H1 (cell line): ENCODE measurements around the gene JOSD2.
"Not testable (repeated sequence)": the region's sequence is repeated elsewhere in the genome, so short reads cannot be mapped to it uniquely, and the experiment has no call there.

ENCODE experiments used
- BRCA1 ChIP-seq: IDR thresholded peaks from 2 replicates; pipeline ENCODE4 v1.6.1; 2012; ENCODE audit warnings: low read depth, low read length, improper control_type of control experiment
- CHD2 ChIP-seq: IDR thresholded peaks from 2 replicates; pipeline ENCODE4 v1.6.1; 2012; ENCODE audit warnings: low read length, improper control_type of control experiment
- EZH2 ChIP-seq: fragments of 200-600 bp; sonication (generic); IDR thresholded peaks from 2 replicates; pipeline ENCODE4 v1.7.1; 2012; ENCODE audit warnings: low read depth, mild to moderate bottlenecking, moderate library complexity, low read length, inconsistent platforms; ENCODE audit not compliant: severe bottlenecking
- HDAC2 ChIP-seq, 2 experiments: fragments of 300-600 bp in 1 of 2; sonication (generic) in 1 of 2; IDR thresholded peaks; 2 replicates each; pipeline ENCODE4 v1.6.1; 2011 to 2012; ENCODE audit warnings: low read depth in 2 of 2, low read length in 2 of 2, mild to moderate bottlenecking in 2 of 2, moderate library complexity in 2 of 2, borderline replicate concordance in 1 of 2, inconsistent platforms in 1 of 2
- JUND ChIP-seq: IDR thresholded peaks from 2 replicates; pipeline ENCODE4 v1.6.1; 2011; ENCODE audit warnings: mild to moderate bottlenecking, improper control_type of control experiment, low read length
- NANOG ChIP-seq: IDR thresholded peaks from 2 replicates; pipeline ENCODE4 v1.6.1; 2011; ENCODE audit warnings: low read length, low read depth, mild to moderate bottlenecking, inconsistent platforms; ENCODE audit not compliant: insufficient read depth, poor library complexity, severe bottlenecking
- RAD21 ChIP-seq, 2 experiments: IDR thresholded peaks in 1 of 2; conservative IDR thresholded peaks in 1 of 2; 2 replicates each; pipeline ENCODE4 v1.6.1; 2011; ENCODE audit warnings: low read depth in 2 of 2, low read length in 2 of 2, improper control_type of control experiment in 1 of 2, inconsistent platforms in 1 of 2, mild to moderate bottlenecking in 1 of 2, moderate library complexity in 1 of 2
- TAF7 ChIP-seq: optimal IDR thresholded peaks from 2 replicates; pipeline ENCODE3; 2011; ENCODE audit warnings: low read depth, mild to moderate bottlenecking, inconsistent platforms, low read length, moderate library complexity, borderline replicate concordance
- ZNF274 ChIP-seq: IDR thresholded peaks from 2 replicates; pipeline ENCODE4 v1.7.0; 2012; ENCODE audit warnings: low read length, borderline replicate concordance; ENCODE audit errors: extremely low read depth
- TF ChIP-seq, protein P1 (sequence below), 3 experiments: IDR thresholded peaks; 1 replicate in 2 of 3; 2 replicates in 1 of 3; pipeline versions ENCODE4 v1.5.1 to v1.6.1; 2011; ENCODE audit warnings: low read length in 3 of 3, mild to moderate bottlenecking in 3 of 3, inconsistent platforms in 2 of 3, low read depth in 1 of 3, moderate library complexity in 1 of 3; ENCODE audit not compliant: insufficient read depth in 1 of 3; ENCODE audit errors: control extremely low read depth in 1 of 3
- TF ChIP-seq, protein P2 (sequence below): IDR thresholded peaks from 2 replicates; pipeline ENCODE4 v1.6.1; 2012; ENCODE audit warnings: inconsistent platforms

DNA sequence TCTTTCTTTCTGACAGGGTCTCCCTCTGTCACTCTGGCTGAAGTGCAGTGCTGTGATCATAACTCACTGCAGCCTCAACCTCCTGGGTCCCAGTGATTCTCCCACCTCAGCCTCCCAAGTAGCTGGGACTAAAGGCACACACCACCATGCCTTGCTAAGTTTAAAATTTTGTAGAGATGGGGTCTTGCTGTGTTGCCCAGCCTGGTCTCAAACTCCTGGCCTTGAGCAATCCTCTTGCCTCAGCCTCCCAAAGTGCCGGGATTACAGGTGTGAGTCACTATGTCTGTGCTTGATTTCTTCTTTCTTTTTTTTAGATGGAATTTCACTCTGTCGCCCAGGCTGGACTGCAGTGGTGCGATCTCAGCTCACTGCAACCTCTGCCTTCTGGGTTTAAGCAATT is 17.1 kb upstream of the JOSD2 start:
- TF ChIP-seq NANOG; RAD21 (IDR thresholded peaks at IDR 0.05 in 1 of 2, conservative IDR thresholded peaks at IDR 0.05 in 1 of 2; ENCODE audit: low read depth in 2 of 2, low read length in 2 of 2); BRCA1; CHD2; EZH2; ZNF274; TAF7; JUND; HDAC2 (IDR thresholded peaks at IDR 0.05; ENCODE audit: borderline replicate concordance in 1 of 2, low read depth in 2 of 2, low read length in 2 of 2): not testable (repeated sequence)
- TF ChIP-seq, protein P1, sequence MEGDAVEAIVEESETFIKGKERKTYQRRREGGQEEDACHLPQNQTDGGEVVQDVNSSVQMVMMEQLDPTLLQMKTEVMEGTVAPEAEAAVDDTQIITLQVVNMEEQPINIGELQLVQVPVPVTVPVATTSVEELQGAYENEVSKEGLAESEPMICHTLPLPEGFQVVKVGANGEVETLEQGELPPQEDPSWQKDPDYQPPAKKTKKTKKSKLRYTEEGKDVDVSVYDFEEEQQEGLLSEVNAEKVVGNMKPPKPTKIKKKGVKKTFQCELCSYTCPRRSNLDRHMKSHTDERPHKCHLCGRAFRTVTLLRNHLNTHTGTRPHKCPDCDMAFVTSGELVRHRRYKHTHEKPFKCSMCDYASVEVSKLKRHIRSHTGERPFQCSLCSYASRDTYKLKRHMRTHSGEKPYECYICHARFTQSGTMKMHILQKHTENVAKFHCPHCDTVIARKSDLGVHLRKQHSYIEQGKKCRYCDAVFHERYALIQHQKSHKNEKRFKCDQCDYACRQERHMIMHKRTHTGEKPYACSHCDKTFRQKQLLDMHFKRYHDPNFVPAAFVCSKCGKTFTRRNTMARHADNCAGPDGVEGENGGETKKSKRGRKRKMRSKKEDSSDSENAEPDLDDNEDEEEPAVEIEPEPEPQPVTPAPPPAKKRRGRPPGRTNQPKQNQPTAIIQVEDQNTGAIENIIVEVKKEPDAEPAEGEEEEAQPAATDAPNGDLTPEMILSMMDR (IDR thresholded peaks at IDR 0.05; ENCODE audit: control extremely low read depth in 1 of 3, insufficient read depth in 1 of 3, low read depth in 1 of 3, low read length in 3 of 3) = not testable (repeated sequence)
- TF ChIP-seq, protein P2, sequence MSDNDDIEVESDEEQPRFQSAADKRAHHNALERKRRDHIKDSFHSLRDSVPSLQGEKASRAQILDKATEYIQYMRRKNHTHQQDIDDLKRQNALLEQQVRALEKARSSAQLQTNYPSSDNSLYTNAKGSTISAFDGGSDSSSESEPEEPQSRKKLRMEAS = not testable (repeated sequence)
